ENCODE measurements around the gene CPNE4.

CPNE4 gene

DNA sequence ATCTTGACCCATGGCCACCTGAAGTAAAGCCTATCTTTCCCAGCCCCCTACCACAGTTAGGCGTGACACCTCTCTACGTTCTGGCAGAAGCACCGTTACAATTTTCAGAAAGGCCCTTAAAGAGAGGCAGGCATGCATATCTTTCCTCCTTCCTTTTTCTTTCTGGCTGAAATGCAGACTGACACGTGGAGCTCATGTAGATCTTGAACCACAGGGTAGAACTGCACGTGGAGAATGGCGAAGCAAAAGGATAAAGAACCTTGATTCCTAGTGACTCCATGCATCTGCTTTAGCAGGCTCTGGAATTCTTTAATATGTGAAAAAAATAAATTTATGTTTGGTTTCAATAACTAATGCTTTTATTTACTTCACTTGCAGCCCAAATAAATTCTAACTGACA is 166.6 kb downstream of the CPNE4 start:
- DNase-seq = no peak

DNA sequence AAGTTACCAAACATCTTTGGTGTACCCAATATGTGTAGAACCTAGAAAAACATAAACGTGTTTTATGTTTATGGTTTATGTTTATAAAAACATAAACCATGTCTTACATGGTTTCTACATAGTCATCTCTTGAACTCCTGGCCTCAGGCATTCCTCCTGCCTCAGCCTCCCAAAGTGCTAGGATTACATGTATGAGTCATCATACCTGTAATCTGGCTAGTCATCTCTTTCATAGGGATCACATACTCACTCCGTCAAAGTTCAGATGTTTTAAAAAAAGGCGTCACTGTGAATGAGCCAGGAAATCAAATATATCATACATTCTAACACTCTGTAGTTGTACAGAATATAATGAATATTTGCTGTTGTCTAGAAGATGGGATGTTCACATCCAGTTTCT is 178.6 kb downstream of the CPNE4 start:
- DNase-seq = no peak

DNA sequence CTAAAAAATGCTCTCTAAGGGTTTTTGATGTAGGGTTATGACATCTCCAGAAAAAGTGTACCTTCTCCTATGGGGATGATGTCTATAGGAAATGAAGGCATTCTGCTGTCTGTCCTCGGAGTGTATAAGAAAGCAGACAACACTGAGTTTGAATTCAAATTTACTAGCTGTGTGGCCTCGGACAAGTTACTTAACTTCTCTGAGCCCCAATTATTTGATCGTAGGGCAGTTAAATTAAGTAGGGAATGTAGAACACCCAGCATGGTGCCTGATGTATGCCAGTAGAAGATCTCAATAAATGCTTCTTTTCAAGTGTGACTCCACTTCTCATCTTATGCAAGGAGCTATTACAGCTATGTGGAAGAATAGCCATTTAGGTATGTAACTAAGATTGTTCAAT is 184.6 kb downstream of the CPNE4 start:
- no peak for DNase-seq

DNA sequence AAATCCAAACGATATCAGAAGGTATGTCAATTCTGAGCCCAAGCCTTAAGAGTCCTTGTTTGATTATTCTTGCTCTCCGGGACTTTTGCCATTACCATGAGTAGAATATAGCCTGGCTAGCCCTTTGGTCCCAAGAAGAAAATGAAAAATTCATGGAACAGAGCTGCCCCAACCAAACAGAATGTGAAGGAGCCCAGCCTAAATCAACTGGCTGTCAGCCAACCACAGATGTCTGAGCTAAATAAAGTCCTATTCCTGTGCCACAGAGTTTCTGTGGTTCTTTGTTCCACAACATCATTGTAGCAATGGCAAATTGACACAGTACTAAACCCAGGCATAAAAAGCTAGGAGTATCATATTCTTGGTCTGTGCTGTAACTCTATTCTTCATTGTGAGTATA is 185.2 kb downstream of the CPNE4 start:
- no peak for DNase-seq

DNA sequence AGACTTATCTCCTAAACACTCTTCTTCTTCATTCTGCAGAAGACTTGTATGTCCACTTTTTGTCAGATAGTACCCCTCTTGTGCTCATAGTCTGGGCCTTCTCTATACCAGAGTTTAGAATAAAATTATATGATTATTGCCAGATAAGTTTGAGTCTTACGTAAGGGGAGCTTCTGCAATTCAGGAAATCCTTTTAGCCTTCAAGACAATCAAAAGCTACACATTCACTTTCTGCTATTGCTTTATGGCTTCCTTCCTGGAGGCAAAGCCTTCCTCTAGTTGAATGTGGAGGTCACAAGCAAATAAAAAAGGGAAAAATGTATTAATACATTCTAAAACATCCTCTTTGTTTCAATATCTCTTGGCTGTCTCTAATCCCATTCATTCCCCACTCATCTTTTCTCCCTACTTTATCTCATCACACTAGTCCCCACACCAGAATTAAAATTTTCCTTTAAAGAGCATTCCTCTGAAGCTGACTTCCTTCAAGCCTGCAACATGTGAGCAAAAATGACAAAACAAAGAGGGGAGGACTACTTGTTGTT is 186.8 kb downstream of the CPNE4 start:
- no peak for DNase-seq

DNA sequence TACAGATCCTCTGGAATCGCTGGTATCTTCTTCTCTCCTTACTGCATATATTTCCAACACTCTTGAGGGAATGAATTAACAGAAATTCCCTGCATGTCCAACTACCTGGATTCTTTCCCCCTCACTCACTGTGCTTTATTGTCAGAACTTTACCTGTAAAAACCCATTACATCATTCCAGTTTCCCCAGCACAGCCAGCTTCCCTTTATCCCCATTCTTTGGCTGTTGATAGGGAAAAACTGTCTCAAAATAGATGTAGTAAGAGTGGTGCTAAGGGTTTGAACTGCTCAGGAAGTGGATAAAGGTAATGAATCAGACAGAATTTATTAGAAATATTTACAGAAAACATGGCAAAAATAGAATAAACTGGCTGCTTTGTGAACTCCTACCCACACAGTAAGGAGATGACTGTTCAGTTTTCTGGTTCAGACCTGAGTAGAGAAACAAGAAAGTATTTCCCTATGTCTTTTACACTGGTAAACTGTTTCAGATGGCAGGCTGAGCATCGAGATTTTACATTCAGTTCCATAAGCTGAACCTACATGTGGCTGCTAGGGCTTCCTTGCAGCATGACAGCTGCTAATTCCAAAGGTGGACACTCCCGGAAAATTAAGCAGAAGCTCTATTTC is 188.4 kb downstream of the CPNE4 start:
- DNase-seq = no peak

DNA sequence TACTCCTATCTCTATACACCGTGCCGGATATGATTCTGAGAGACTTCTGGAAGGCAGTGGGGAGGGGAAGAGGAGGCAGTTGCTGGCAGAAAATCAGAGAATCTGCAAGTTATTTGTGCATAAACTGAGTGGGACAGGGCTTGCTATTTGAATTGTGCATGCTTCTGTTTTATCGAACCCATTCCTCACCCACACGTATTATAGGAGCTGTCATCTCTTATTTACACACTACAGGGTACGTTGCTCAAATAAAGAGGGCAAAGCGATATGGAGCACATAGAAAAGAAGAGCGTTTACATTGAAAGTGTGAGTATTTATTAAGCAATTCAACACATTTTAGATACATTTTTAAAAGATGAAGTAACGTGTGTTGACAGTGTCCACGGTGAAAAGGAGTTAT is 191.6 kb downstream of the CPNE4 start:
- DNase-seq = no peak

DNA sequence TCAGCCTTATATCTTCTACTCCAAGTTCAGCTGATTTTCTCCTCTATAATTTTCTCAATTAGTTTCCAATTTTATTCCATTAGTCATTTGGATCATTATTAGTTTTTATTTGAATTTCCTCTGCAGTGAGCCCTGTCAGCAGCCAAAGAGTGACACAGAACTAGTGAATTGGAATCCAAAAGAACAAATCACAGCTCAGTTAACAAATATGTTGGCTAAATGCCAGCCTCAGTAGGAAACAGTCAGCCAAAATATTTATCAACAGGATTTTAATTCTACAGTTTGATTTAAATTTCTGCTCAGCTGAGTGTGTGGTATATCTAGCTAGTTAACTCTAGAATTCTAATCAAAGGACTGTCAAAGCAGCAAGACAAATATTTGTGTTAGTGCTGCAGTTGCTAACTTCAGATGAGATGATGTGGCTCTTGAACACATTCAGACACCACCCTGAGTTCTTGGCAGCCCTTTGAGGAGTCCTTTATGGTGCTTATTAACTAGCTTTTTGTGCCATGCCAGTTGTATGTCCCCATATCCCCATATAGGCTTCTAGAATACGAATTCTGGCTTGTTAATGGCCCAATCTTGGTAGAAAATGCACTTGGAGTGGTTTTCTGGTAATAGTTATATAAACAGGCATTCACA is 194.5 kb downstream of the CPNE4 start:
- DNase-seq = no peak

DNA sequence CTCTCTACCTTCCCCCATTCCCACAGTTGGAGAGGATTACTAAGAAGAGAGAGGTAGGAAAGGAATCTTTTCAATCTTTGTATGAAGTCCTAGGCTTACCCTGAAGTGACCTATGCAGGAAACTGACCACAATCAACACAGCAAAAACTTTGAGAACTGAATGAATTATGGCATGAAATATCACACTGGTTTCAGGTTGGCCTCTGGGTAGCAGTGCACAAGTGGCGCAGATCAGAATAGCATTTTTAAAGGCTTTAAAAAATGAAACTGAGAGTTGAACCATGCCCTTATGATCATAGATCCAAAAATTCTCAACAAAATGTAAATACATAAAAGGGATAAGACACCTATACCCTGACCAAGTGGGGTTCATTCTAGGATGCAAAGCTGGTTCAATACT is 198.9 kb downstream of the CPNE4 start:
- no peak for DNase-seq

DNA sequence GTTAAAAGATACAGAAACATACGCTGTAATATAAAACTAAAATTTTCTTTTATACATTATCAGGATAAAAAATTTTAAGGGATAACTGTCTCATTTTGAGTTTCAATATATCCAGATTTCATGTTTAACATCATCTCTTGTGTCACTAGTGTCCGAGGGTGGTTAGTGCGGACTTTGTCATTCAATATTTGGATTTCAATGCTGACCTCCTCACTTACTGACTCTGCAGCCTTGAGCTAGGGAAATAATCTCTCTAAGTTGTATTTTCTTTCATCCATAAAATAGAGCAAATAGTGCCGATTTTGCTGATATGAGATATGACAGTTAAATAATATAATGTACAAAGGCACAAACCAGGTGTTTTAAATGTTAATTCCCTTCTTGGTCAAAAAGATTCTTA is 203.2 kb downstream of the CPNE4 start:
- DNase-seq = no peak

DNA sequence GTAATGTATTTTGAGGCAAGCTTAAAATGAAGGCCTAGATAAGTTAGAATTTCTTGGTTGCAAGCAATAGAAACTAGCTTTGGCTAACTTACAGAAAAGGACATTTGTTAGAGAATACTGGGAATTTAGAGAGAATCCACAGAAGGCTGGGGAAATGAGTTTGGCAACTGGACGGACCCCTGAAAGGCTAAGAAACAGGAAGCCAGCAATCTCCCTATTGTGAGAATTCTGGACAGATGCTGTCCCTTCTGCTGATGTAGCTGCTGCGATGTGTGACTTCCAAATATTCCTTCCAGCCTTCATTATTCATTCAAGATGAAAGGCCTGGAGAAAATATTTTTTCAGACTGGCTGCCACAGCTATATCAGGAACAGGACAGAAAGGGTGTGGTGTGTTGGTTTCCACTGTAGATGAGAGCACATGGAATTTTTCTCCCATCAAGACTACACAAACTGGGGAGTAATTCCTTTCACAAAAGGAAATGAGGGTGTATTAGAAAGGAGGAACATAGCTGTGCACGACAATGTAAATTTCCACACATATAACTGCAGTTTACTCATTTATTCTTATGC is 213.5 kb downstream of the CPNE4 start:
- DNase-seq = no peak

DNA sequence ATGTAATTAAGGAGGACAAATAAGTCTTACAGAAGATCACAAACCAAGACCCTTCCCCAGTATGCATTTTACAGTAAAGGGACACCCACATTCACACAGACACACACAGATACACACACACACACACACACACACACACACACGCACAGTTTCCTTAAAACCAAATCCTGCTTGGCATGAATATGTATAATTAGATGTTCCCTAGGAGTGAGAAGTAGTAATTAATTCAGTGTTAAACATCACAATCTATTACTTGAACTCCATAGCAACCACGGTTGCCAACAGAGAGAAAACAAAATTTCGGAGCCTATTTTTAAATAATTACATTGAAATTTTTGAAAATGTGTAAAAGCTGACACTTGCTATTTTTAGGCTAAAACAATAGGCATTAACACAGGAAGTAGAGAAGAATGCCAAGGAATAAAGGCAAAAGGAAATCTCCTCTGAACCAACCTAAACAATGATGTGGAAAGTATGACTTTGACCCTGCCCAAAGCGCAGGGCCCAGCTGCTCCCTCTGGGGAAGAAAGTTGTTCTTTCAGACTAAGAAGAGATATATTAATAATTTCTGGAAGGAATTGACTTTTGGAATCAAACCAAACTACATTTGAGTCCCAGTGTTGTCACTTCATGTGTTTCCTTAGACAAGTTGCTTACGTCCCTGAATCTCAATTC is 215.3 kb downstream of the CPNE4 start:
- no peak for DNase-seq

DNA sequence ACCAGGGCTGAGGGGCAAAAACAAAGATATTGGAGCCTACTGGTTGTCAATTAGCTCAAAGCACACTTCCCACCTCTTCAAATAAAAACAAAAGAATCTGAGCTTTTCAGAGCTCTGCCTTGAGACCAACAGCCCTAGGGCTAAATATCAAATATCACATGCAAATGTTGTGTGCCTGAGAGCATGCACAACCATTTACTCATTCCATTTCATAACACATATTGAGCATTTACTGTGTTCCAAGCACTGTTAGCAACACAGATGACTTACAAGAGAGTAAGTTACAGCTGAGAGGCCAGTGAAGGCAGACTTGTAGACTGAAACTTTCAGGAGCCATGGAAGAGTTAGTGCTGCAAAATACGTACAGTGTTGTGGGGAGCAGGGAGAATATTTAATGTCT is 222.4 kb downstream of the CPNE4 start:
- DNase-seq = peak in 1 of 2 experiments; percentile 19

DNA sequence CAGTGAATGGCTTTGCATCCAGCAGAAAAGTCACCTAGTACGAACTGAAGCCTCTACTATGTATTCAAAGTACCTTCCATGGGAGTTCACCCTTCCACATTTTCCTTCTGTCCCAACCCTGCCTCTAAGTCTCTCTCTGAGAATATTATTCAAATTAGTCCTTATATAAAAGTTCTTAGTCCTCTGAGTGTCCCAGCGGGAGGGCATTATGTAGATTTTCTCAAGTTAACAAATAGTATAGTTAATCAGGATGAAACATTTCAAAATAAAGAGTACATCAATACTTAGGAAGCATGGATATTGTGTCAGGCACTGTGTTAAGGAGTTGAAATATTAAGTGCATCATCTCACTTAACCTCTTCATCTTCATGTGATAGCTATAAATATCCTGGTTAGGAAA is 223.3 kb downstream of the CPNE4 start:
- DNase-seq = no peak

DNA sequence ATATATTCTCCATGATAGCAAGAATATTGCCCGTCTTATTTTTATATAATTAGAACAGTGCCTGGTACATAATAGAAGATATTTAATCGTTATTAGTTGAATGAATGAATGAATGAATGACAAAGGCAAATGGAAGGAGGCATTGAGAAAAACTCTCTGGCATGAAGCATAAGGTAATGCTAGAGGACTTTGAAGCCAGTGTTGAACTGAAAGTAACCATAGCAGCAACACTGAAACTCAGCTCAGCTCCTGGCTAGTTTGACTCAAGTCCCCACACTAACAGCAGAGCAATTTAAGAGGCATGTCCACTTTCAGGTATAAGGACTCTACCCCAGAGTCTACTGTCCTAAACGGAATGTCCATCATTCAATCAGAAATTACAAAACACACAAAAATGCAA is 227.0 kb downstream of the CPNE4 start:
- DNase-seq = no peak

DNA sequence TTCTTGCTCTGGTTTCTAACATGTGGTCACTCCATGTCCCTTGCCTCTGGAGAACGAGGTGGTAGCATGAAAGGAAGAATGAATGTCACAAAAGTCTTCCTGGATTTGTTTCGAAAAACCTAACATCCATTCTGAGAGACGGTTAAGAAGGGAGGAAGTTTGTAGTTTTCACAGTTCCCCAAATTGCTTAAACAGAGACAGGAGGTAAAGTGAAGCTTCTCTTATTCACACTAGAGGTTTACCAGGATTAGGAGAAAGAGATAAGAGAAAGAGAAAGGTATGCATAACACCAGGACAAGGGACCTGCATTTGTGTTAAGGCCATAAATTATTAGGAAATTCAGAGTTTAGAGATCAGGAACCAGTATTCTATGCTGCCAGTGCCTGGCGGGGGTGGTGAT is 228.1 kb downstream of the CPNE4 start:
- no peak for DNase-seq

DNA sequence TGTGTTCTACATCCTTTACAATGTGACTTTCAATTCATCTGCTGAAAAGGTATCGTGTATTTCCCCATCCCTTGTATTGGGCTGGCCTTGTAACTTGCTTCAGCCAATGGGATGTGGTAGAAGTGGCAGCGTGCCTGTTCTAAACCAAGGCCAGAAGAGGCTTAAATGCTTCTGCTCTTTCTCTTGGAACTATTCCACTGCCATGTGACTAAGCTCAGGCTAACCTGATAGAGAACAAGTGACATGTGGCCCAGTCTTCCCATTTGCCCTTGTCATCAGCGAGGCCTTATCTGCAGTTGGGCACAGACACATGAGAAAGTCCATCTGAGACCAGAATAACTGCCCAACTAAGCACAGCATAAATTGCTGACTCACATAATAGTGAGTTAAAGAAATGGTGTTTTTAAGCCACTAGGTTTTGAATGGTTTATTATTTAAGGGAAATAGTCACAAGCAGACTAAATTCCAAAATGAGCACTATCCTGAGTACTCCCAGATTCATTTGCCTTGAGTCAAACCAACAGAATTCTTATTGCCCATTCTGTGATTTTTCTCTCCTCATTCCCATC is 230.2 kb downstream of the CPNE4 start:
- DNase-seq = no peak

DNA sequence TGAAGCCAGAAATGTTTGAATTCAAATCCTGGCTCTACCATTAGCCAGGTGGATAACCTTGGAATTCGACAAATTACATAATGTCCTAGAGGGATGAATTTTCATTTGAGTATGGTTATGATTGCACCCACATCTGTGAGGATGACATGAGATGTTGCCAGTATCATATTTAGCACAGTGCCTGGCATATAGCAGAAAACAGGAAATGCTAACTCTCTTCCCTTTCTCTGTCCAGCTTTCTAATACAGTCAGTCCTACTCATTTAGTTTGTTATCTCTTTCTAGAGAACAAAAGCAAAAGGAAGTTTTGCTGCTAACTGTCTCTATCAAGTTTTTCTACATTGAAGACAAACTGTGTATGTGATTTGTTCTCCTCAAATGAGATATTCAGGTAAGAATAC is 231.7 kb downstream of the CPNE4 start:
- DNase-seq = no peak

DNA sequence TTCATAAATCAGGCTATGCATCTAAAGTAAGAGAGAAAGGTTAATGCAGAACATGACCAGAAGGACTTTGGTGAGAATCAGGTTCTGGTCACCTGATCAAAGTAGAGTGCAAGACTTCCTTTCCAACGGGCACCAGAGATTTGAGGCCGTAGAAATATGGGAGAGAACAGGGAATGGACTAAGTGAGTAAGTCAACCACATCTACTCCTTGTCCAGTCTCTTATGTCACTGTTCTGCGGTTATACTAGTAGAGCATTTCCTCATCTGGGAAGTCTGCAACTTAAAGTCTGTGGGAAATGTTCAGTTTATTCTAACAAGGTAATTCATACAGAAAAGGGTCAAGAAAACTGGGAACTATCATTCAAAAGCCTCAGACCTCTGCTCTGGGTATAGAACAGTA is 232.8 kb downstream of the CPNE4 start:
- DNase-seq = no peak

DNA sequence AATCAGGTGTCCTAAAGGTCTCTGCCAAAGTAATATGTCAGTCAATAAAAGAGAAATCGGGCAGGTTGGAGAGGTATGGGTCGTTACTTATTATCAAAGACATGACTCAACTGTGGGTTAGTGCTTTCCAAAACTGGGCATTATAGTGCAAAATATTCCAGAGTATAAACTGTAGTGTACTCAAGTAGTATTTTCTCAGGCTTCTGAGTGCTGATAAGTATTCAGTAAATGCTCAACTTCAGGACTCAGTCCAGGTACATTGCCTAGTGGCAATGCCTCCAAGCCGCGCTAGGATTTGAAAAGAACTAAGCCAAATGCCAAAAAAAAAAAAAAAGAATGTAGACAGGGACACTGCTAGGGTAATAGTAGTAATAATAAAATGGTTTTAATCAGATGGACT is 233.2 kb downstream of the CPNE4 start:
- no peak for DNase-seq

DNA sequence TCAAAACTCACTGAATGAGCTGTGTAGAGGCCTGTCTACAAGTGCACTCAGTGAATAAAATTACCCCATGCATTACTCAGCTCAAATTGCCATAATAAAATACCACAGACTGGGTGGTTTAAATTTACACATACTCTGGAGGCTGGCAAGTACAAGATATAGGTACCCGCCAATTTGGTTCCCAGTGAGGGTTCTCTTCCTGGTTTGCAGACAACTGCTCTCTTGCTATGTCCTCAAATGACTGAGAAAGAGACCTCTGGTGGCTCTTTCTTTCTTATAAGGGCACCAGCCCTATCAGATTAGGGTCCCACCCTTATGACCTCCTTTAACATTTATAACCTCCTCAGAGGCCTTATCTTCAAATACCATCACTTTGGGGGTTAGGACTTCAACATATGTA is 237.0 kb downstream of the CPNE4 start:
- no peak for DNase-seq

DNA sequence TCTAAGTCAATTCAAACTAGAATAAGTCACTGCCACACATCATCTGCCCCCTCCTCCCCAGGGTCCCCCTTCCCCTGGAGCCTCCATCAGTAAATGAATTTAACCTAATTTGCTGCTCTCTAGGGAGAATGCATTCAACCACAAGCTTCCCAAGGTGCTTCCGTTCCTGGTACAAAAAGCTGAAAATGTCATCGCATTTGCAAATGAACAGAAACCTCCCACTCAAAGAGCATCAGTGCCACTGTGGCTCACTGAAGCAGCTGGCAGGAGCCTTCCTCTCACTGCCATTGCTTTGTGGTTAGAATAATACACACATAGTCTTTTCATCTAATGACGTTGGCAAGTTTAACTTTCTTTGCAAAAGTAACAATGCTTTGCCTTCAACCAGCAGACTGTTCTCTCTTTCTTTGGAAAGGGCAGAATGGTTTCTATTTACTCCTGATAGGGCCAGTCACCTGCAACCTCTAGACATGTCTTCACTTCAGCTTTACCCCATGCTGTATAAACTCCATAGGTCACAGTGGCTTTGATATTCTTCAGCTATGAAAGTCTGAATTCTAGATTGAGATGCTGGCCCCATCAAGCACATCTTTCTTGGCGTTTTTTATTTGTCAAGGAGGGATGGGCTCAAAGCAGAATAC is 238.1 kb downstream of the CPNE4 start:
- no peak for DNase-seq

DNA sequence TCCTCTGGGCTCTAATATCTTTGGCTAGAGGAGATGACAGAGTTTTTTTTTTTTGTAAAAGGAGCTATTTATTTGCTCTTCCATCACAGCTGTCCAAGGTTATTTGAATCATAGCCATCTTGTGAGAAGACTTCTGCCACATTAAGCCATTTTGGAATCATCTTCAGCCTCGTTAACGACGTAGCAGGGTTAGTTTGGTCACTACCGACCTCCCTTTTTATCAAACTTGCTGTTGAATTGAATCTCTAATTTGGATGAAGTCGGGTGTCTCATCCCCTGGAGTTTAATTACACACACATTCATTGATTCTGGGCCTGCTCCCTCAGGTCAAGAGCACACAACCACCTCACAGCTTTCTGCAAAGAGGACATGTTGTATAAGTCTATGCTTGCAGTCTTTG is 238.7 kb downstream of the CPNE4 start:
- no peak for DNase-seq

Measured in NCI-H526 (cell line).